K562 (cell line): ENCODE results near the gene LZTS3. TPM values are rescaled to one million over a fixed set of nuclear protein-coding genes. Genes with fewer than 3 reads are reported as not detected.

ENCODE experiments used
- ATAC-seq: fragments of 200-7000 bp; cut with Tn5 transposase; 3 replicates; pipeline ENCODE4 v1.9.1; 2020; ENCODE audit warnings: moderate library complexity
- BruUV-seq: library from RNA; stranded (reverse); fragments of 400-500 nt; replicated peaks from 2 replicates; lab custom pipeline; 2021; lab: Mats Ljungman, UMichigan
- CTCF ChIA-PET: fragments of 300-600 bp; formaldehyde crosslinking; extraction: SDS; loops from one replicate; lab custom pipeline; 2021; ENCODE audit warnings: low intra/inter-chr PET ratio; lab: Yijun Ruan, JAX
- POLR2A ChIA-PET: fragments of 300-600, 350-650 bp; sonication (Branson Sonifier 250); formaldehyde crosslinking; extraction: SDS; loops from one replicate; lab custom pipeline; 2021; ENCODE audit warnings: antibody characterized with exemption, inconsistent platforms; lab: Yijun Ruan, JAX
- DNase-seq, 4 experiments: peaks; one replicate each; pipeline versions ENCODE4 v3.0.0 to v3.0.0-alpha.2; 2011 to 2018; ENCODE audit warnings: low spot score in 3 of 4, mixed read lengths in 3 of 4; ENCODE audit errors: extremely low read depth in 1 of 4
- FAIRE-seq: peaks from 2 replicates; lab custom pipeline; 2011; peaks lifted over from hg19 to GRCh38; lab: Jason Lieb, UNC
- H2AFZ ChIP-seq: 2 replicates; pipeline ENCODE4 v1.6.0; 2011; ENCODE audit warnings: low read depth, low read length, control low read depth, inconsistent platforms
- H3K27ac ChIP-seq: fragments of 200-600 bp; 3 replicates; pipeline ENCODE4 v1.8.0; 2011; ENCODE audit warnings: low read depth, mild to moderate bottlenecking, control low read depth, inconsistent platforms, low read length, moderate library complexity, mixed read lengths; ENCODE audit errors: extremely low read depth
- H3K27me3 ChIP-seq, 2 experiments: fragments of 300-600 bp in 1 of 2; 2 replicates in 1 of 2; 3 replicates in 1 of 2; pipeline versions ENCODE4 v1.6.0 to v1.8.0; 2011; ENCODE audit warnings: inconsistent platforms in 2 of 2, low read length in 2 of 2, mild to moderate bottlenecking in 1 of 2, mixed read lengths in 1 of 2, moderate library complexity in 1 of 2; ENCODE audit not compliant: control insufficient read depth in 2 of 2, insufficient read depth in 2 of 2
- H3K36me3 ChIP-seq: fragments of 300-600 bp; 3 replicates; pipeline ENCODE4 v1.8.0; 2011; ENCODE audit warnings: mild to moderate bottlenecking, low read length, inconsistent platforms; ENCODE audit not compliant: control insufficient read depth, insufficient read depth
- H3K4me1 ChIP-seq, 2 experiments: fragments of 200-600 bp in 1 of 2; replicated peaks in 1 of 2; 2 replicates in 1 of 2; 3 replicates in 1 of 2; pipeline versions ENCODE4 v1.5.1 to v1.8.0; 2011; ENCODE audit warnings: inconsistent platforms in 2 of 2, low read length in 2 of 2, mild to moderate bottlenecking in 1 of 2, mixed read lengths in 1 of 2, moderate library complexity in 1 of 2; ENCODE audit not compliant: control insufficient read depth in 2 of 2, insufficient read depth in 2 of 2
- H3K4me2 ChIP-seq: 2 replicates; pipeline ENCODE4 v1.6.1; 2011; ENCODE audit warnings: low read length, control low read depth, inconsistent platforms, mixed read lengths; ENCODE audit not compliant: insufficient read depth
- H3K4me3 ChIP-seq: fragments of 200-600 bp; sonication (generic), shearing (Covaris generic); 2 replicates; pipeline ENCODE4 v1.5.1; 2016; ENCODE audit warnings: control low read depth, inconsistent platforms
- H3K79me2 ChIP-seq: fragments of 200-600 bp; 3 replicates; pipeline ENCODE4 v1.8.0; 2011; ENCODE audit warnings: low read length, inconsistent platforms; ENCODE audit not compliant: control insufficient read depth, insufficient read depth
- H3K9ac ChIP-seq, 2 experiments: 2 replicates each; pipeline versions ENCODE4 v1.6.0 to v1.6.1; 2011; ENCODE audit warnings: low read depth in 2 of 2, low read length in 2 of 2, control low read depth in 1 of 2, inconsistent platforms in 1 of 2, mild to moderate bottlenecking in 1 of 2, mixed read lengths in 1 of 2; ENCODE audit not compliant: insufficient read depth in 1 of 2
- H3K9me1 ChIP-seq: one replicate; pipeline ENCODE4 v1.6.0; 2011; ENCODE audit warnings: inconsistent platforms, mild to moderate bottlenecking, low read length, moderate library complexity; ENCODE audit not compliant: control insufficient read depth, insufficient read depth
- H3K9me3 ChIP-seq: replicated peaks from 2 replicates; pipeline ENCODE4 v1.5.1; 2011; ENCODE audit warnings: low read depth, low read length, inconsistent platforms; ENCODE audit not compliant: control insufficient read depth, insufficient read depth
- H4K20me1 ChIP-seq: replicated peaks from 2 replicates; pipeline ENCODE4 v1.6.1; 2011; ENCODE audit warnings: low read length, inconsistent platforms, mixed read lengths; ENCODE audit not compliant: control insufficient read depth, insufficient read depth
- CEBPG ChIP-seq, 3 experiments: fragments of 200-800 bp in 1 of 3; sonication (Bioruptor generic) in 1 of 3; sonication (generic) in 1 of 3; formaldehyde crosslinking in 1 of 3; IDR thresholded peaks in 2 of 3; conservative IDR thresholded peaks in 1 of 3; 2 replicates each; pipeline versions ENCODE4 v1.6.1 to v1.8.0; 2016 to 2022; ENCODE audit warnings: missing compliant biosample characterization in 2 of 3, missing genetic modification characterization in 2 of 3, mild to moderate bottlenecking in 1 of 3, missing genetic modification reagents in 1 of 3
- HDAC3 ChIP-seq: fragments of 450-650 bp; IDR thresholded peaks from 2 replicates; pipeline ENCODE4 v1.6.1; 2018; ENCODE audit warnings: borderline replicate concordance, mild to moderate bottlenecking, moderate library complexity; ENCODE audit not compliant: partially characterized antibody
- HMBOX1 ChIP-seq: sonication (generic); IDR thresholded peaks from 2 replicates; pipeline ENCODE4 v1.6.1; 2016
- PHB2 ChIP-seq: fragments of 450-650 bp; IDR thresholded peaks from 2 replicates; pipeline ENCODE4 v1.6.1; 2017; ENCODE audit warnings: low read depth
- SPI1 ChIP-seq: IDR thresholded peaks from 2 replicates; pipeline ENCODE4 v1.6.1; 2011; ENCODE audit warnings: low read depth, low read length, control low read depth, borderline replicate concordance
- ZNF644 ChIP-seq: fragments of 200-800 bp; sonication (Bioruptor generic); IDR thresholded peaks from 2 replicates; pipeline ENCODE4 v1.6.1; 2016; ENCODE audit warnings: low read depth, missing genetic modification characterization, missing compliant biosample characterization
- WGBS: fragments of 100-300 bp; shearing (Covaris generic); methylation state at CpG from one replicate; pipeline ENCODE4 v1.1.6; 2016; ENCODE audit warnings: low coverage, mixed read lengths; ENCODE audit not compliant: insufficient coverage; ENCODE audit errors: missing lambda C conversion rate; 5-methylcytosine and 5-hydroxymethylcytosine counted together
- in situ Hi-C: fragments of 300-500 bp; cut with MboI; formaldehyde crosslinking; loops from 4 replicates; pipeline ENCODE4 v1.15.0; 2018; ENCODE audit warnings: inconsistent platforms, mixed read lengths
- intact Hi-C: fragments of 100-400 bp; cut with micrococcal nuclease; formaldehyde crosslinking; loops from 2 replicates; pipeline ENCODE4 v1.14.2; 2022
- polyA plus RNA-seq, 8 experiments: library from polyadenylated mRNA; depleted of rRNA in 4 of 8; stranded (reverse) in 5 of 8; unstranded in 3 of 8; fragments of >200 nt; fragmentation: Nextera tagmentation in 2 of 8; fragmentation: Illumina TruSeq in 1 of 8; extraction: Ambion mirVana in 2 of 8; extraction: Trizol in 1 of 8; gene quantifications; 2 replicates each; pipeline versions ENCODE4 v1.2.1 to v1.2.3, GENCODE V29; 2011 to 2014; ENCODE audit warnings: inconsistent platforms in 1 of 8, missing spikeins in 1 of 8
- total RNA-seq, 7 experiments: library from RNA; depleted of rRNA in 6 of 7; stranded (reverse); fragments of >200 nt in 6 of 7; fragmentation: Illumina TruSeq in 2 of 7; extraction: Trizol in 2 of 7; gene quantifications; 2 replicates each; pipeline versions ENCODE4 v1.2.1 to v1.2.3, GENCODE V29; 2011 to 2021; ENCODE audit warnings: low replicate concordance in 1 of 7

The LZTS3 gene
- total and polyA plus RNA-seq, 9 of the 15 experiments (the other 6 are each of a cell fraction or from before 2014, with no cell fraction given), result 0.07 to 2.9 (median 2.0) TPM

DNA sequence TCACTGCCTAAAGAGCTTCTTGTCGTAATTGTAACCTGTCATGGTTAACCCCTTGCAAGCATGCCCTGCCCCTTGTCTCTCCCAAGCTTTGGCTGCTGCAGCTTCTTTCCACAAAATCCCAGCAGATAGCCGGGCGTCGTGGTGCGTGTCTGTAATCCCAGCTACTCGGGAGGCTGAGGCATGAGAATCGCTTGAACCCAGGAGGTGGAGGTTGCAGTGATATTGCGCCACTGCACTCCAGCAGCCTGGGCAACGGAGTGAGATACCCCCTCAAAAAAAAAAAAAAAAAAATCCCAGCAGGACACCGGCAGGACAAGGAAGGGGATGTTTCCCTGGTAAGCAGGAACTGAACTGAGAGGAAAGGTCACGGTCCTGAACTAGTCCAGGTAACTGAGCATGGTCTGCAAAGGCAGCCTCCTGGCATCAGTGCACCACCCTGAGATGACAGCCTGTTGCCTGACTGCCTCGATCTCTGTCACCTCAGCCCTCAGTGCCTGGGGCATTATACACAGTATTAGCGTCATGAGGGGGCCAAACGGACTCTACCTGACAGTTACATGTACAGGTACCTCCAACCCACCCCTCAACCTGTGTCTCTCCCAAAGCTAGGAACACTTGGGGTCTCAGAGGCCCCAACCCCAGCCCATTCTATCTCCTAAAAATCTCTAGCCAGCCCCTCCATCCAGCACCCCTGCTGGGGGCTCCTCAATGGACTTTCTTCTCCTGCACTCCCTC is 1.8 kb downstream of the LZTS3 start:
- no peak for DNase-seq
- Histone ChIP-seq H3K27ac (no peak overlapping the region), H3K4me1 (peaks cover 0 to 34% of the 10 kb centered on the region in 2 experiments; a peak in 3 of 5 replicates), H3K36me3 (no peaks in the 10 kb centered on the region), H3K27me3 (no peaks in the 10 kb centered on the region)
- no peak for TF ChIP-seq ZNF644 (tag)
- 0 out of 2 replicates have a peak, but pooled peaks have one; percentile 17 for TF ChIP-seq CEBPG (CRISPR knock-in tag; IDR thresholded peaks at IDR 0.05)
- no peak for TF ChIP-seq CEBPG (tag; conservative IDR thresholded peaks at IDR 0.05 in 1 of 2, IDR thresholded peaks at IDR 0.05 in 1 of 2)
- no peak for TF ChIP-seq HDAC3
- no peak for TF ChIP-seq PHB2
- no peak for TF ChIP-seq HMBOX1
- TF ChIP-seq SPI1, result no peak
- TF ChIP-seq, all 486 proteins: peak for 1
- H3K4me3 ChIP-seq, result no peak overlapping the region
- peaks cover 11% of the 10 kb centered on the region; the same call in 2 of the 3 replicates for H3K79me2 ChIP-seq
- no peak overlapping the region for H2AFZ ChIP-seq
- H3K9me1 ChIP-seq, result no peaks in the 10 kb centered on the region
- H3K9ac ChIP-seq, result 0 out of 4 replicates have a peak overlapping the region, but pooled peaks of 1 of the 2 experiments have one; percentile 20
- no peak overlapping the region for H3K4me2 ChIP-seq
- ChIA-PET CTCF (no interaction called here), POLR2A (interaction anchor here (0.9 to 1.5 kb wide), 3 partner anchors 10 to 37 kb away, joined by 3 to 6 read pairs (median 3); partner anchors contain the start of gene ITPA)
- FAIRE-seq (no peak), ATAC-seq (no peak)
- 26% methylated on average over 5 of the region's 14 CpGs for WGBS
- H3K9me3 ChIP-seq, result no peaks in the 10 kb centered on the region
- intact Hi-C loops (no loop called here), in situ Hi-C loops (no loop called here)
- BruUV-seq, result no TSS peak
- H4K20me1 ChIP-seq, result no peaks in the 10 kb centered on the region
